K562 (cell line): ENCODE data around the gene OVOL2. TPM values are rescaled to one million over a fixed set of nuclear protein-coding genes. Genes with fewer than 3 reads are reported as not detected.
A peak's percentile ranks its signal among the peaks of the same experiment; 100 is the strongest.

Experiments
- CHAMP1 ChIP-seq: fragments of 450-650 bp; IDR thresholded peaks from 2 replicates; pipeline ENCODE4 v1.6.1; 2016; ENCODE audit warnings: mild to moderate bottlenecking
- CREM ChIP-seq: IDR thresholded peaks from 2 replicates; pipeline ENCODE4 v1.6.1; 2014; ENCODE audit warnings: antibody characterized with exemption, low read depth
- CTCF ChIP-seq, 3 experiments: IDR thresholded peaks in 2 of 3; conservative IDR thresholded peaks in 1 of 3; 2 replicates each; pipeline ENCODE4 v1.5.1; 2011 to 2012; ENCODE audit warnings: low read length in 3 of 3, mild to moderate bottlenecking in 3 of 3, control low read depth in 2 of 3, improper control_type of control experiment in 1 of 3, inconsistent platforms in 1 of 3, low read depth in 1 of 3, mixed read lengths in 1 of 3, moderate library complexity in 1 of 3; ENCODE audit not compliant: insufficient read depth in 2 of 3
- IFI16 ChIP-seq: fragments of 250-450 bp; sonication (Bioruptor Pico); IDR thresholded peaks from 2 replicates; pipeline ENCODE4 v2.1.2; 2022; ENCODE audit warnings: mild to moderate bottlenecking, inconsistent platforms
- NBN ChIP-seq: fragments of 450-650 bp; IDR thresholded peaks from 2 replicates; pipeline ENCODE4 v1.6.1; 2016; ENCODE audit warnings: low read depth, mild to moderate bottlenecking
- NFIC ChIP-seq: fragments of 450-650 bp; IDR thresholded peaks from 2 replicates; pipeline ENCODE4 v1.6.1; 2017; ENCODE audit warnings: mild to moderate bottlenecking, inconsistent platforms
- RBM39 ChIP-seq: fragments of 200-400 bp; formaldehyde crosslinking; optimal IDR thresholded peaks from 2 replicates; pipeline ENCODE3; 2018; ENCODE audit warnings: low read depth, low read length
- STAG1 ChIP-seq: sonication (generic); formaldehyde crosslinking; IDR thresholded peaks from 2 replicates; pipeline ENCODE4 v1.5.0; 2020; ENCODE audit warnings: missing genetic modification reagents, borderline replicate concordance
- USF2 ChIP-seq: sonication (generic); formaldehyde crosslinking; IDR thresholded peaks from 2 replicates; pipeline ENCODE4 v1.5.0; 2020; ENCODE audit warnings: missing genetic modification reagents
- ZBTB17 ChIP-seq: fragments of 450-650 bp; formaldehyde crosslinking; IDR thresholded peaks from 2 replicates; pipeline ENCODE4 v1.4.0; 2020; ENCODE audit warnings: mild to moderate bottlenecking
- ZNF668 ChIP-seq: fragments of 250-450 bp; sonication (Bioruptor Pico); IDR thresholded peaks from 2 replicates; pipeline ENCODE4 v1.8.0; 2022; ENCODE audit warnings: mild to moderate bottlenecking, inconsistent platforms
- polyA plus RNA-seq, 8 experiments: library from polyadenylated mRNA; depleted of rRNA in 4 of 8; stranded (reverse) in 5 of 8; unstranded in 3 of 8; fragments of >200 nt; fragmentation: Nextera tagmentation in 2 of 8; fragmentation: Illumina TruSeq in 1 of 8; extraction: Ambion mirVana in 2 of 8; extraction: Trizol in 1 of 8; gene quantifications; 2 replicates each; pipeline versions ENCODE4 v1.2.1 to v1.2.3, GENCODE V29; 2011 to 2014; ENCODE audit warnings: inconsistent platforms in 1 of 8, missing spikeins in 1 of 8
- total RNA-seq, 7 experiments: library from RNA; depleted of rRNA in 6 of 7; stranded (reverse); fragments of >200 nt in 6 of 7; fragmentation: Illumina TruSeq in 2 of 7; extraction: Trizol in 2 of 7; gene quantifications; 2 replicates each; pipeline versions ENCODE4 v1.2.1 to v1.2.3, GENCODE V29; 2011 to 2021; ENCODE audit warnings: low replicate concordance in 1 of 7
- TF ChIP-seq, protein P1 (sequence below): fragments of 450-650 bp; IDR thresholded peaks from 2 replicates; pipeline ENCODE4 v1.6.1; 2017; ENCODE audit warnings: antibody characterized with exemption, mild to moderate bottlenecking

OVOL2 gene
- total and polyA plus RNA-seq, 9 of the 15 experiments (the other 6 are each of a cell fraction or from before 2014, with no cell fraction given), result not detected

DNA sequence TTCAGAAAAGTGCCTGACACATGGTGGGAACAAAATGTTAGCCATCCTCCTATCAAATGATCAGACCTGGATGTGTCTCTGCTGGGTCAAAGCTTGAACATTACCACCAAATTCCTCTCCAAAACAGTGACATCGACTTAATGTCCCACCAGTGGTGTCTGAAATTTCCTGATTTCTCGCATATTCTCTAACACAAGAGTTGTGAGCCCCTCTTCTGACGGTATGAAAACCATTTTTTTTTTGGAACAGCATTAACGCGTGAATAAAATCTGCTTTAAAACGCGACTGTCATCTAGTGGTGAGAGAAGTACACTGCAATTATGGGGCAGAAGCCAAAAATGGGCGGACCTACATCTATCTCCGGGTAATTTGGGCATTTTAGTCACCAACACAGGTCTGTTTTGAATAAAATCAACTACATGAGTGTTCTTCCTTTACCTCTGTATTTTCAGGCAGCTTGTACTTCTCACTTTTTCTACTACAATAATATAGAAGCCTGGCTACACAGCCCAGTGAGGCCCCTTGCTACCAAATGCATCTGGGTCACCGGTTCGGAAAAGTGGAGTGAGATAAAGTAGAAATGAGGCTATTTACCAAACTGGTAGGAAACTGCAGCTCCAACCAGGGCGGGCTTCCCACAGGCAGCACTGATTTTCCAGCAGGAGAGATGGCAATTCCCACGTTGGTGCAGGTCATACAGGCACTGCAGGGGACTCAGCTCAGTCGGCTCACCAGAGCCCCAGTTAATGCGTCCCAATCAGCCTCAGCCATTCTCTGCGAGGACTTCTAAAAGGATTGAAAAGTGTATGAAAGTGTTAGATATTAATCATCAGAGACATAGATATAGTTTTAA is 61.5 kb downstream of the OVOL2 start (continued):
- TF ChIP-seq, protein P1, sequence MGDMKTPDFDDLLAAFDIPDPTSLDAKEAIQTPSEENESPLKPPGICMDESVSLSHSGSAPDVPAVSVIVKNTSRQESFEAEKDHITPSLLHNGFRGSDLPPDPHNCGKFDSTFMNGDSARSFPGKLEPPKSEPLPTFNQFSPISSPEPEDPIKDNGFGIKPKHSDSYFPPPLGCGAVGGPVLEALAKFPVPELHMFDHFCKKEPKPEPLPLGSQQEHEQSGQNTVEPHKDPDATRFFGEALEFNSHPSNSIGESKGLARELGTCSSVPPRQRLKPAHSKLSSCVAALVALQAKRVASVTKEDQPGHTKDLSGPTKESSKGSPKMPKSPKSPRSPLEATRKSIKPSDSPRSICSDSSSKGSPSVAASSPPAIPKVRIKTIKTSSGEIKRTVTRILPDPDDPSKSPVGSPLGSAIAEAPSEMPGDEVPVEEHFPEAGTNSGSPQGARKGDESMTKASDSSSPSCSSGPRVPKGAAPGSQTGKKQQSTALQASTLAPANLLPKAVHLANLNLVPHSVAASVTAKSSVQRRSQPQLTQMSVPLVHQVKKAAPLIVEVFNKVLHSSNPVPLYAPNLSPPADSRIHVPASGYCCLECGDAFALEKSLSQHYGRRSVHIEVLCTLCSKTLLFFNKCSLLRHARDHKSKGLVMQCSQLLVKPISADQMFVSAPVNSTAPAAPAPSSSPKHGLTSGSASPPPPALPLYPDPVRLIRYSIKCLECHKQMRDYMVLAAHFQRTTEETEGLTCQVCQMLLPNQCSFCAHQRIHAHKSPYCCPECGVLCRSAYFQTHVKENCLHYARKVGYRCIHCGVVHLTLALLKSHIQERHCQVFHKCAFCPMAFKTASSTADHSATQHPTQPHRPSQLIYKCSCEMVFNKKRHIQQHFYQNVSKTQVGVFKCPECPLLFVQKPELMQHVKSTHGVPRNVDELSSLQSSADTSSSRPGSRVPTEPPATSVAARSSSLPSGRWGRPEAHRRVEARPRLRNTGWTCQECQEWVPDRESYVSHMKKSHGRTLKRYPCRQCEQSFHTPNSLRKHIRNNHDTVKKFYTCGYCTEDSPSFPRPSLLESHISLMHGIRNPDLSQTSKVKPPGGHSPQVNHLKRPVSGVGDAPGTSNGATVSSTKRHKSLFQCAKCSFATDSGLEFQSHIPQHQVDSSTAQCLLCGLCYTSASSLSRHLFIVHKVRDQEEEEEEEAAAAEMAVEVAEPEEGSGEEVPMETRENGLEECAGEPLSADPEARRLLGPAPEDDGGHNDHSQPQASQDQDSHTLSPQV, result no peak
- TF ChIP-seq IFI16 (CRISPR knock-in tag) (no peak), USF2 (CRISPR knock-in tag) (no peak), STAG1 (CRISPR knock-in tag) (peak; percentile 22; the same call in 1 of the 2 replicates), CTCF (IDR thresholded peaks at IDR 0.05 in 2 of 3, conservative IDR thresholded peaks at IDR 0.05 in 1 of 3; ENCODE audit: insufficient read depth in 2 of 3, low read depth in 1 of 3, low read length in 3 of 3) (peak; percentile 69 to 89 (median 81)), CREM (0 out of 2 replicates have a peak, but pooled peaks have one; percentile 19), ZBTB17 (no peak), CHAMP1 (no peak), RBM39 (no peak), NBN (no peak), ZNF668 (CRISPR knock-in tag) (no peak), NFIC (peak; percentile 78)
